Inferior parietal cortex (tissue), 1 donor: Measurements from ENCODE around the gene TAX1BP3.
"Not testable (repeated sequence)": the region's sequence is repeated elsewhere in the genome, so short reads cannot be mapped to it uniquely, and the experiment has no call there.

Experiments
- DNase-seq: peaks from one replicate; pipeline ENCODE4 v3.0.0-alpha.2; 2016; ENCODE audit errors: extremely low spot score

Gene TAX1BP3

GRCh38 chr17:3668279-3669084, at the start of gene TAX1BP3, which contains the start of gene EMC6:
TSS of gene TAX1BP3 (minus strand) at chr17:3668578. CDS start at chr17:3668526, 52 bp downstream.
TSS of gene EMC6 (plus strand) at chr17:3668812. CDS start at chr17:3669147, 335 bp downstream.
- peak; percentile 98 for DNase-seq

- no peak for DNase-seq
Observed at GRCh38 chr17:3715296-3715695, 46.9 kb upstream of the TAX1BP3 start.

- DNase-seq: no peak
Observed at GRCh38 chr17:3712811-3713463, 44.6 kb upstream of the TAX1BP3 start.

- no peak for DNase-seq
Observed at GRCh38 chr17:3710951-3711383, 42.6 kb upstream of the TAX1BP3 start.

- no peak for DNase-seq
Observed at GRCh38 chr17:3708366-3708765, 40.0 kb upstream of the TAX1BP3 start.

- DNase-seq: not testable (repeated sequence)
Observed at GRCh38 chr17:3705718-3705984, 37.3 kb upstream of the TAX1BP3 start.

- no peak for DNase-seq
Observed at GRCh38 chr17:3704931-3705717, 36.7 kb upstream of the TAX1BP3 start.

GRCh38 chr17:3702041-3702539, 33.7 kb upstream of the TAX1BP3 start:
- not testable (repeated sequence) for DNase-seq

GRCh38 chr17:3699951-3700350, 31.6 kb upstream of the TAX1BP3 start:
- DNase-seq: no peak

GRCh38 chr17:3698139-3698538, 29.8 kb upstream of the TAX1BP3 start:
- DNase-seq: no peak

- DNase-seq: peak; percentile 32
Observed at GRCh38 chr17:3697103-3697476, 28.7 kb upstream of the TAX1BP3 start.

- no peak for DNase-seq
Observed at GRCh38 chr17:3695723-3696411, 27.5 kb upstream of the TAX1BP3 start, which contains the start of gene P2RX5. TSS of gene P2RX5 (minus strand) at chr17:3696155. CDS start at chr17:3696005, 150 bp downstream.

GRCh38 chr17:3695129-3695722, 26.8 kb upstream of the TAX1BP3 start:
- DNase-seq: no peak

GRCh38 chr17:3693829-3694231, 25.5 kb upstream of the TAX1BP3 start:
- no peak for DNase-seq

GRCh38 chr17:3693141-3693540, 24.8 kb upstream of the TAX1BP3 start:
- no peak for DNase-seq

GRCh38 chr17:3692346-3692745, 24.0 kb upstream of the TAX1BP3 start:
- DNase-seq: no peak

- DNase-seq: no peak
Observed at GRCh38 chr17:3691617-3692067, 23.3 kb upstream of the TAX1BP3 start.

- DNase-seq: no peak
Observed at GRCh38 chr17:3690094-3690715, 21.8 kb upstream of the TAX1BP3 start.

GRCh38 chr17:3689262-3690093, 21.1 kb upstream of the TAX1BP3 start:
- DNase-seq: no peak

- no peak for DNase-seq
Observed at GRCh38 chr17:3688852-3689261, 20.5 kb upstream of the TAX1BP3 start.
